Small intestine (tissue), 7 donors: Measurements from ENCODE around the gene ERCC5. TPM values are rescaled to one million over a fixed set of nuclear protein-coding genes. Genes with fewer than 3 reads are reported as not detected.

Experiments used
- DNase-seq, 2 donors: peaks; one replicate each; pipeline versions ENCODE4 v3.0.0 to v3.0.0-alpha.2; 2013
- FAIRE-seq: peaks from 2 replicates; lab custom pipeline; 2012; peaks lifted over from hg19 to GRCh38; lab: Jason Lieb, UNC
- H3K27ac ChIP-seq, 3 donors: one replicate each; pipeline ENCODE4 v1.5.1; 2013; ENCODE audit warnings: low read length in 2 of 3, mild to moderate bottlenecking in 2 of 3, control low read depth in 1 of 3, inconsistent platforms in 1 of 3, low read depth in 1 of 3, moderate library complexity in 1 of 3
- H3K27me3 ChIP-seq, 3 donors: one replicate each; pipeline ENCODE4 v1.6.1; 2013; ENCODE audit warnings: low read length in 3 of 3, inconsistent platforms in 1 of 3; ENCODE audit not compliant: control insufficient read depth in 3 of 3, insufficient read depth in 3 of 3
- H3K36me3 ChIP-seq, 3 donors: one replicate each; pipeline ENCODE4 v1.6.1; 2013; ENCODE audit warnings: low read length in 3 of 3, inconsistent platforms in 1 of 3, low read depth in 1 of 3, mild to moderate bottlenecking in 1 of 3, moderate library complexity in 1 of 3; ENCODE audit not compliant: control insufficient read depth in 3 of 3, insufficient read depth in 2 of 3
- H3K4me1 ChIP-seq, 3 donors: one replicate each; pipeline ENCODE4 v1.6.1; 2013; ENCODE audit warnings: low read length in 2 of 3, inconsistent platforms in 1 of 3, low read depth in 1 of 3, mild to moderate bottlenecking in 1 of 3, moderate library complexity in 1 of 3; ENCODE audit not compliant: control insufficient read depth in 3 of 3, insufficient read depth in 2 of 3
- H3K4me3 ChIP-seq, 3 donors: one replicate each; pipeline ENCODE4 v1.5.1; 2013; ENCODE audit warnings: low read length in 3 of 3, control low read depth in 1 of 3, inconsistent platforms in 1 of 3, low read depth in 1 of 3, mild to moderate bottlenecking in 1 of 3, moderate library complexity in 1 of 3
- H3K9me3 ChIP-seq, 2 donors: one replicate each; pipeline ENCODE4 v1.6.1; 2013; ENCODE audit warnings: low read depth in 1 of 2, low read length in 1 of 2; ENCODE audit not compliant: control insufficient read depth in 2 of 2, insufficient read depth in 1 of 2
- WGBS, 3 donors: extraction: QIAGEN DNeasy Blood & Tissue Kit; methylation state at CpG; one replicate each; pipeline ENCODE4 v1.1.7; 2013; 5-methylcytosine and 5-hydroxymethylcytosine counted together
- polyA plus RNA-seq, 4 donors: library from polyadenylated mRNA; stranded (reverse) in 3 of 4; unstranded in 1 of 4; fragments of 200-250 nt in 3 of 4; fragments of 120-200 nt in 1 of 4; gene quantifications; one replicate each; pipeline versions ENCODE4 v1.2.1 to v1.2.3, GENCODE V29; 2013
- donor health status: healthy with polysubstance abuse.
- donor health status: control.
- donor health status: control.
- donor health status: Bipolar disorder and iron deficiency.
- donor health status: healthy.

Gene ERCC5
- polyA plus RNA-seq, 4 donors: 40.7 to 112 (median 65.9) TPM

DNA sequence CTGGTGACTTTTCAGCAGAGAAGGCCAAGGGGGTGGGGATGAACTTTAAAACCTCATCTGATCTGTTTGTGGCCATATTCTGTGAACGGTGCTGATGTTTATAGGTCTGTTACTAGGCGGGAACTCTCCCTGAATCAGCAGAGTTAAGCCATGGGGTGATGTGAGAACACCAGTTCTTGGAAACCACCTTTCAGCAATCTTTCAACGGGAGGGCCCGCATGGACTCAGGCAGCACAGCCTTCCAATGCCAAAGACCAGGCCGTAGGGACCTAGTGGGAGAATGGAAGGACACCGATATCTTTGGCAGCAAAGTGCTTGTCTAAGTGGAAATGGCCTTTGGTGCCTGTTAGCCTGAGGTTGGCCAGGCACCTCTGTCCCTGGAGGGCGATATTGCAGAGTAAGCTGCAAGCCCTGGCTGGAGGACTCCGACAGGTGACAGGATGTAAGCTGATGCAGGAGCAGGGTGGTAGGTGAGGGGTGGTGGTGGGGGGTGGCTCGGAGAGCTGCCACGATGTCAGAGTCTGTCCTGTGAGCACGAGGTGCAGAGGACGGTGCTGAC, 57.0 kb downstream of the ERCC5 start:
- H3K9me3 ChIP-seq: peaks cover 0 to 3% of the 10 kb centered on the region in 2 donors
- H3K27ac ChIP-seq: peak overlapping the region in 2 of 3 donors; percentile 44 to 68
- FAIRE-seq (no peak), DNase-seq (peak; percentile 49 to 68)
- 63 to 76% (median 71%) methylated on average over 12 of the region's 12 CpGs for WGBS, 3 donors
- no peaks in the 10 kb centered on the region for H3K36me3 ChIP-seq
- peaks cover under 1 to 23% (median 10%) of the 10 kb centered on the region in 3 donors for H3K4me1 ChIP-seq
- no peaks in the 10 kb centered on the region for H3K27me3 ChIP-seq
- H3K4me3 ChIP-seq: no peak overlapping the region

DNA sequence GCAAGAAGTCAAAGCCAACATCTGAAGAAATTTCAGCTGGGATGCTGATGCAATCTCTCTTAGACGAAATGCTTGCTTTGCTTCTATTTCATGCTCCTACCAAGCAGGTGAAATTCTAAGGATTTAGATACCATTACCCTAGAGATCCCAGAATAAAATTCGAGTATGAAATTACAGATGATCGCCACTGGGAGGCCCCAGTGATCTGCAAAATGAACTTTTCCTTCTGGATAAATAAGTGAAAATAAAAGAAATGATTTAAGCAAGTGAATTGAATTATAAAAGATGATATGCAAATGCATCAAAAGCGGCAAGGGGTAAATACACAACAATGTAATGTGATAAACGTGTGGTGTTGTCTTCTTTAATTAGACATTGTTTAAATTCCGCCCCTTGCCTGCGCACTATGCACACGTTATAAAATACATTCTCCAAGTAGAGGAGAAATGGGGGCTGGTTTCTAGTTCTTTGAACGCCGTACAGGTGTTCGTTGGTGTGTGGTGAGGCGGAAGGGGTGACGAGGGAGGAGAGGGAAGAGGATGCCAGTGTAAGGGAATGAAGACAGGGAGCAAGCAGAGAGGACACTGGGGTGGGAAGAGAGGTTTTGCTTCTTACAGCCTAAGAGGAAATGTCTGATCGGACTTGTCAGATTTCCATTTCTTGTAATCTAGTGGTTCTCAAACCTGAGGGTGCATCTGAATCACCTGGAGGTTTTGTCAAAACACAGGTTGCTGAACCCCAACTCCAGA, 58.0 kb downstream of the ERCC5 start:
- Histone ChIP-seq H3K4me1 (peaks cover 3 to 22% (median 10%) of the 10 kb centered on the region in 3 donors), H3K4me3 (no peak overlapping the region), H3K9me3 (peaks cover 0 to 3% of the 10 kb centered on the region in 2 donors), H3K27ac (peak overlapping the region in 1 of 3 donors; percentile 68), H3K36me3 (no peaks in the 10 kb centered on the region), H3K27me3 (no peaks in the 10 kb centered on the region)
- DNase-seq: peak; percentile 12 to 47
- FAIRE-seq: no peak
- 49 to 58% (median 52%) methylated on average over 14 of the region's 14 CpGs for WGBS, 3 donors

DNA sequence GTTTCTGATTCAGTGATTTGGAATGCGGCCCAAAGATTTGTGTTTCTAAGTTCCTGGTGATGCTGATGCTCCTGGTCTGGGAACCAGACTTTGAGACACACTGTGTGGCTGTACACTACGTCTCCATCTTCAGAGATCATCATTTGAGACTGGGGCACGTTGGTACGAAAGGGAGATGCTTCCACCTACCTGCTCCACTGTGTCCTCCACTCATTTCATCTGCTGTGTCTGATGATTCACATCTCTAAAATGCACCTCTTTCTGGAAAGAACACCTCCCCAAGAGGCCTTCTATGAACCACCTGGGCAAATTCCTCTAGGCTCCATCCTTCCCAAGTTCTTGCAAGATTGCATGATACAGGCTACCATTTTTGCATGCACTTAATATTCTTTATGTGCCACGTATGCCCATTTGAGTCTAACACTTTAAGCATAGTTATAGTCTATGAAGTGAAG, 58.6 kb downstream of the ERCC5 start:
- no peak for FAIRE-seq
- 85 to 93% (median 88%) methylated on average over 5 of the region's 5 CpGs for WGBS, 3 donors
- H3K9me3 ChIP-seq: peaks cover 0 to 3% of the 10 kb centered on the region in 2 donors
- H3K27me3 ChIP-seq: no peaks in the 10 kb centered on the region
- H3K4me3 ChIP-seq: no peak overlapping the region
- H3K36me3 ChIP-seq: no peaks in the 10 kb centered on the region
- H3K27ac ChIP-seq: no peak overlapping the region
- DNase-seq: no peak
- H3K4me1 ChIP-seq: peaks cover 3 to 22% (median 10%) of the 10 kb centered on the region in 3 donors

DNA sequence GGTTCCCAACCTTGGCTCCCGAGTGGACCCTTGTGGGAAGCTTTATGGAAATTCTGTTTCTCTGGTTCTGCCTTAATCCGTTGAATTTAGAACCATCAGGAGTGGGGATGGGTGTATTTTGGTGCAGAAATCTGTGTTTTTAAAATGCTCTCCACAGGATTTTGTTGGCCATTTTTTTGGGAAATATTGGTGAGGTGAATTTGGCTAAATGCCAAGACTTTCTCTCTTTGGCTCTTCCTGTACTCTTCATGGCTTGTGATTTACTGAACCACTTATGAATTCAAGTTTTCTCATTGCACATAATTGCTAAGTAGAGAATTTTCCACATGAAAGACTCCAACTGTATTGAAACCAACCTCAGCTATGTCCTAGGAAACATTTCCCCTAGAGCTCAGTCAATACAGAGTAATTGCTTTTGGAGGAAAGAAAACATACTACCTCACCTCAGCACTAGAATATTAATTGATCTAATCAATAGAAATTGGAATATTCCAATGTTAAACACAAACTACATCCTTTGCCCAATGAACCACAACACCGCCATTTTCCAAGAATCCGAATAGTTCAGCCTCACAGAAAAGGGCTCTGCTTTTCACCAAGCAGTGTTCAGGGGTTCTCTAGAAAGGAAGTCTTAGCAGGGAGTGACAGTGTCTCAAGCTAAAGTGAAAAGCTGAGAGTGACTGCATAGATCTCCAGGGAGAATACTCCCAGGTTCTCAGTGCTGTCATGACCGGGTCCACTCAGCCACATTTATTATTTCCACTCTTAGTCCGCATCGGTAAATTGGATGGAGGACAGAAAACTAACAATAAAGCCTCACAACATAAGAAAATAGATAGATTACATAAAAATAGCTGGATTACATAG, 60.3 kb downstream of the ERCC5 start:
- 94 to 96% (median 94%) methylated on average over 7 of the region's 7 CpGs for WGBS, 3 donors
- Histone ChIP-seq H3K9me3 (peaks cover 0 to 3% of the 10 kb centered on the region in 2 donors), H3K27me3 (no peaks in the 10 kb centered on the region), H3K4me1 (peaks cover 3 to 22% (median 10%) of the 10 kb centered on the region in 3 donors), H3K27ac (no peak overlapping the region), H3K36me3 (no peaks in the 10 kb centered on the region), H3K4me3 (no peak overlapping the region)
- DNase-seq: no peak
- FAIRE-seq: no peak

DNA sequence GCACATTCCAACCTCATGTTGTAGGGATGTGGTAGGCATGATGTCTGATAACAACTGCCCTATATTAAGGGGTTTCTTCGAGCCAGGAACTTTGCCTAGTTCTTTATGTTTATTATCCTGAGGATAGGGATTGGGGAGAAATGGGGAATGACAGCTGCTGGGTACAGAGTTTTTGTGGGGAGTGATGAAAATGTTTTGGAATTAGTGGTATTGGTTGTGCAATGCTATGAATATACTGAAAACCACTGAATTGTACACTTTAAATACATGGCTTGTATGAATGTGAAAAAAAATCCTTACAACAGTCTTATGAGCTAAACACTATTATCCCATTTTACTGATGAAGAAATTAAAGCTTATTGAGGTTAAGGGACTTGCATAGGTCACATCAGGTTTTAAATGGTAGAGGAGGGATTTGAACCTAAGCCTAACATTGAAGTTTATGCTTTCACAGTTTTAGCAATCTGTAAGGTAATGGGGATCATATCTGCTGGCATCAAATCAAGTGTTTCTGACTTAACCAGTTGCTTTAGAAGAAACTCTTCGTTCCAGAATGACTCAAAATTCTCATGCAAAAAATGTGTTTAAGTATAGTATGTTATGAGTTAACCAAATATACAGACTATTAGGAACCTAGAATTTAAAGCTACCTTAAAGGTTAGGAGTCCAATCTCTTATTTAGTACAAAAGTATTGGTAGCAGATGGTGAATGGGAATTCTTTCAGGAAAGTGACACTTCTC, 61.4 kb downstream of the ERCC5 start:
- WGBS, 3 donors: 31 to 62% (median 53%) methylated on average over 2 of the region's 2 CpGs
- Histone ChIP-seq H3K27ac (no peak overlapping the region), H3K4me3 (no peak overlapping the region), H3K4me1 (peaks cover 3 to 15% (median 7%) of the 10 kb centered on the region in 3 donors), H3K9me3 (peaks cover 0 to 2% of the 10 kb centered on the region in 2 donors), H3K36me3 (no peaks in the 10 kb centered on the region), H3K27me3 (no peaks in the 10 kb centered on the region)
- FAIRE-seq (no peak), DNase-seq (no peak)

DNA sequence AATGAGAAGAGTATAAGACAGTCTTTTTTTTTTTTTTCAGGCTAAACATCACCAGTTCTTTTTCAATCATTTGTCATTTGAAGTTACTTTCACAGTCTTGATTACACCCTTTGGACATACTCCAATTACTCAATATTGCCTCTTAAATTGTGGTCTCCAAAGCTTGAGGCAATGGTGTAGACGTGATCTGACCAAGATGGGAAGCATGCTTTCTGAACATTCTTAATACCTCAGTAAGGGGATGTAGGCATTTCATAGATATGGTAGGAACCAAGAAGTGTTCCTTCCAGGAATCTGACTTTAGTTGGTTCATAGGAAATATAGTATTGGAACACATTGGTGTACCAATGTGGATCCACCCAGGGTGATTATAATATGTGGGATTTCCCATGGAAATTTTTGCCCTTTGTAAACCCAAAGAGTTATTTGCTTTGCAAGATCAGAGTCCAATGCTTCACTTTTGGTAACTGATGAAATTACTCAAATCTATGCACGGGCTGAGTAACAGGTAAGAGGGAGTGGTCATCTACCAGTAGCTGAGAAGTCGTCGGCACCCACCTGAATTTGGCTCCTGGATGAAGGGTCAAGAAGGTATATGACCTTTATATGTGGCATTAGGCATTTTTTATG, 62.2 kb downstream of the ERCC5 start:
- Histone ChIP-seq H3K4me1 (peaks cover 3 to 7% (median 6%) of the 10 kb centered on the region in 3 donors), H3K27me3 (no peaks in the 10 kb centered on the region), H3K27ac (no peak overlapping the region), H3K9me3 (no peaks in the 10 kb centered on the region), H3K4me3 (no peak overlapping the region), H3K36me3 (no peaks in the 10 kb centered on the region)
- peak; percentile 23 to 36 for DNase-seq
- WGBS, 3 donors: 30 to 62% (median 43%) methylated on average over 4 of the region's 4 CpGs
- FAIRE-seq: no peak

DNA sequence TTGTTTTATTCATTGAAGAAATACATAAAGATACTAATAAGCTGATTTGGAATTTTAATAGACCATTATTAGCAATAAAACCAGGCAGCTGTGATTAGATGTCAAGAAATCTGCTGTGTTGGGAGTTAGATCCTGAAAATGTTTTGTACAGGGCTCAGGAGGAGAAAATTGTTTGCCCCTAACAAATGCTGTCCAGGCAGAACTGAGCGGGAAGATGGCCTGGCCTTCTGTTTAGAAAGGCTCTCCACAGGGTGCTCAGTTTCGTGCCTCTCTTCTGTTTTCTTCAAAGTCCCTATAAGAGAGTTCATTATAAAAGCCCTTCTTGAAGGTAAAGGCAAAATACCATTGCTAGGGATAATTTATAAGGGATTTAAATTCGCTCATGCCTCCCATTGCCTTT, 64.1 kb downstream of the ERCC5 start:
- Histone ChIP-seq H3K9me3 (no peaks in the 10 kb centered on the region), H3K4me3 (no peak overlapping the region), H3K36me3 (no peaks in the 10 kb centered on the region), H3K27ac (no peak overlapping the region), H3K27me3 (no peaks in the 10 kb centered on the region), H3K4me1 (peaks cover 3 to 6% (median 6%) of the 10 kb centered on the region in 3 donors)
- 83 to 90% (median 86%) methylated on average over 3 of the region's 3 CpGs for WGBS, 3 donors
- DNase-seq: no peak
- FAIRE-seq: no peak
